Measurements from ENCODE around the gene PDS5B.
"Not testable (repeated sequence)": the region's sequence is repeated elsewhere in the genome, so short reads cannot be mapped to it uniquely, and the experiment has no call there.

The PDS5B gene

GRCh38 chr13:32716201-32716600 is 129.9 kb downstream of the PDS5B start:
- not testable (repeated sequence) for H3K27me3 ChIP-seq (ENCODE audit: control insufficient read depth, insufficient read depth, low read length); H3K9ac ChIP-seq (ENCODE audit: low read depth, low read length); H3K9me3 ChIP-seq (replicated peaks; ENCODE audit: low read length); H3K4me2 ChIP-seq (ENCODE audit: low read length); H3K4me3 ChIP-seq (ENCODE audit: low read length); H3K4me1 ChIP-seq (ENCODE audit: control insufficient read depth, insufficient read depth, low read length)
- H3K36me3 ChIP-seq (ENCODE audit: insufficient read depth, low read length), result peaks cover 15% of the 10 kb centered on the region

GRCh38 chr13:32720026-32720425 is 133.8 kb downstream of the PDS5B start:
- Histone ChIP-seq H3K9ac (ENCODE audit: low read depth, low read length) (no peak overlapping the region), H3K4me3 (ENCODE audit: low read length) (no peak overlapping the region), H3K9me3 (replicated peaks; ENCODE audit: low read length) (no peaks in the 10 kb centered on the region), H3K27me3 (ENCODE audit: control insufficient read depth, insufficient read depth, low read length) (no peaks in the 10 kb centered on the region), H3K4me1 (ENCODE audit: control insufficient read depth, insufficient read depth, low read length) (peaks cover 7% of the 10 kb centered on the region), H3K36me3 (ENCODE audit: insufficient read depth, low read length) (no peaks in the 10 kb centered on the region), H3K4me2 (ENCODE audit: low read length) (no peak overlapping the region)

GRCh38 chr13:32721131-32722034 is 135.1 kb downstream of the PDS5B start:
- H3K36me3 ChIP-seq (ENCODE audit: insufficient read depth, low read length); H3K9ac ChIP-seq (ENCODE audit: low read depth, low read length): not testable (repeated sequence)

DNA sequence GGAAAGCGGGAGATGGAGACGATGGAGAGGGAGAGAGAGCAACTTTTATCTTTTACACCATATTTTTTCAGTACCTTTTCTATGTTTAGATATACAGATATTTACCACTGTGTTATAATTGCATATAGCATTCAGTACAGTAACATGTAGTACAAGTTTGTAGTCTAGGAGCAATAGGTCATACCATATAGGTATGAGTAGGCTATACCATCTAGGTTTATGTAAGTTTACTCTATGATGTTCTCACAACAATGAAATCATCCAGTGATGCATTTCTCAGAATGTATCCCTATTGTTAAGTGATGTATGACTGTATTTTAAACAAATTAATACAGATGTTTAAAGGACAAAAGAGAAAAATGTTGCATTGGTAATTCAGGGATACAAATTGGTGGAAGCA is 136.1 kb downstream of the PDS5B start:
- Histone ChIP-seq H3K36me3 (ENCODE audit: insufficient read depth, low read length) (no peaks in the 10 kb centered on the region), H3K4me3 (ENCODE audit: low read length) (no peak overlapping the region), H3K4me1 (ENCODE audit: control insufficient read depth, insufficient read depth, low read length) (peaks cover 7% of the 10 kb centered on the region), H3K4me2 (ENCODE audit: low read length) (no peak overlapping the region), H3K27me3 (ENCODE audit: control insufficient read depth, insufficient read depth, low read length) (no peaks in the 10 kb centered on the region), H3K9ac (ENCODE audit: low read depth, low read length) (no peak overlapping the region), H3K9me3 (replicated peaks; ENCODE audit: low read length) (no peaks in the 10 kb centered on the region)

More at GRCh38 chr13:32721131-32722034, 135.1 kb downstream of the PDS5B start:
- H3K27me3 ChIP-seq (ENCODE audit: control insufficient read depth, insufficient read depth, low read length); H3K9me3 ChIP-seq (replicated peaks; ENCODE audit: low read length); H3K4me1 ChIP-seq (ENCODE audit: control insufficient read depth, insufficient read depth, low read length); H3K4me3 ChIP-seq (ENCODE audit: low read length); H3K4me2 ChIP-seq (ENCODE audit: low read length): not testable (repeated sequence)

- no peaks in the 10 kb centered on the region for H3K36me3 ChIP-seq (ENCODE audit: insufficient read depth, low read length)
- H3K9ac ChIP-seq (ENCODE audit: low read depth, low read length), result no peak overlapping the region
- no peak overlapping the region for H3K4me2 ChIP-seq (ENCODE audit: low read length)
- no peaks in the 10 kb centered on the region for H3K27me3 ChIP-seq (ENCODE audit: control insufficient read depth, insufficient read depth, low read length)
- no peaks in the 10 kb centered on the region for H3K9me3 ChIP-seq (replicated peaks; ENCODE audit: low read length)
- no peak overlapping the region for H3K4me3 ChIP-seq (ENCODE audit: low read length)
- H3K4me1 ChIP-seq (ENCODE audit: control insufficient read depth, insufficient read depth, low read length), result peaks cover 7% of the 10 kb centered on the region
These were observed 137.7 kb downstream of the PDS5B start for GRCh38 chr13:32723987-32724386.

- H3K9me3 ChIP-seq (replicated peaks; ENCODE audit: low read length), result no peaks in the 10 kb centered on the region
- no peak overlapping the region for H3K4me2 ChIP-seq (ENCODE audit: low read length)
- no peaks in the 10 kb centered on the region for H3K27me3 ChIP-seq (ENCODE audit: control insufficient read depth, insufficient read depth, low read length)
- H3K36me3 ChIP-seq (ENCODE audit: insufficient read depth, low read length), result no peaks in the 10 kb centered on the region
- no peak overlapping the region for H3K9ac ChIP-seq (ENCODE audit: low read depth, low read length)
- H3K4me3 ChIP-seq (ENCODE audit: low read length), result no peak overlapping the region
- peaks cover 13% of the 10 kb centered on the region for H3K4me1 ChIP-seq (ENCODE audit: control insufficient read depth, insufficient read depth, low read length)
These were observed 140.3 kb downstream of the PDS5B start for GRCh38 chr13:32726374-32727037.

- Histone ChIP-seq H3K9me3 (replicated peaks; ENCODE audit: low read length) (no peaks in the 10 kb centered on the region), H3K36me3 (ENCODE audit: insufficient read depth, low read length) (no peaks in the 10 kb centered on the region), H3K4me1 (ENCODE audit: control insufficient read depth, insufficient read depth, low read length) (peaks cover 15% of the 10 kb centered on the region), H3K27me3 (ENCODE audit: control insufficient read depth, insufficient read depth, low read length) (no peaks in the 10 kb centered on the region), H3K4me2 (ENCODE audit: low read length) (no peak overlapping the region), H3K9ac (ENCODE audit: low read depth, low read length) (no peak overlapping the region), H3K4me3 (ENCODE audit: low read length) (no peak overlapping the region)
These were observed 142.1 kb downstream of the PDS5B start for GRCh38 chr13:32728327-32728726.

DNA sequence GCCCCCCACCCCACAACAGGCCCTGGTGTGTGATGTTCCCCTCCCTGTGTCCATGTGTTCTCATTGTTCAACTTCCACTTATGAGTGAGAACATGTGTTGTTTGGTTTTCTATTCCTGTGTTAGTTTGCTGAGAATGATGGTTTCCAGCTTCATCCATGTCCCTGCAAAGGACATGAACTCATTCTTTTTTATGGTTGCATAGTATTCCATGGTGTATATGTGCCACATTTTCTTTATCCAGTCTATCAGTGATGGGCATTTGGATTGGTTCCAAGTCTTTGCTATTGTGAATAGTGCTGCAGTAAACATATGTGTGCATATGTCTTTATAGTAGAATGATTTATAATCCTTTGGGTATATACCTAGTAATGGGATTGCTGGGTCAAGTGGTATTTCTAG is 142.8 kb downstream of the PDS5B start:
- H3K27me3 ChIP-seq (ENCODE audit: control insufficient read depth, insufficient read depth, low read length); H3K4me2 ChIP-seq (ENCODE audit: low read length); H3K4me3 ChIP-seq (ENCODE audit: low read length); H3K9ac ChIP-seq (ENCODE audit: low read depth, low read length); H3K36me3 ChIP-seq (ENCODE audit: insufficient read depth, low read length); H3K9me3 ChIP-seq (replicated peaks; ENCODE audit: low read length): not testable (repeated sequence)
- H3K4me1 ChIP-seq (ENCODE audit: control insufficient read depth, insufficient read depth, low read length), result peaks cover 11% of the 10 kb centered on the region

GRCh38 chr13:32731074-32731473 is 144.8 kb downstream of the PDS5B start:
- Histone ChIP-seq H3K4me1 (ENCODE audit: control insufficient read depth, insufficient read depth, low read length) (peaks cover 17% of the 10 kb centered on the region), H3K4me3 (ENCODE audit: low read length) (no peak overlapping the region), H3K9ac (ENCODE audit: low read depth, low read length) (peak overlapping the region; percentile 5), H3K36me3 (ENCODE audit: insufficient read depth, low read length) (no peaks in the 10 kb centered on the region), H3K27me3 (ENCODE audit: control insufficient read depth, insufficient read depth, low read length) (no peaks in the 10 kb centered on the region), H3K9me3 (replicated peaks; ENCODE audit: low read length) (no peaks in the 10 kb centered on the region), H3K4me2 (ENCODE audit: low read length) (no peak overlapping the region)

DNA sequence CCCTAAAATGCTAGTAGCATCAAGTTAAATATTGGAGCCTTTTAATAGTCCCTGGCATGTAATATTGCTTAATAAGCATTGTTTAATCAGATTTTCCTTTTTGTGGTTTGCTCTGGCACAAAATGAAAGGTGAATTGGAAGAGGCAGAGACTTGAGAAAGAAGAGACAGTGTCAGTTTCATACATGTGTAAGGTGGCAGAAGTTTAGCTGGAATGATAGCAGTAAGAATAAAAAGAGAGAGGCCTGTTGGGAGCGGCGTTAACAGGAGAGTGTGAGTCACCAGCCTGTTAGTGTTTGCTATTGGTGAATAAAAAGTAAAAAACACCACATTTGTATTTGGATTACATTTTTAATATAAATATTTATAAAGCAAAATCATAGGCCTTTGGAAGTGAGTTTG is 145.3 kb downstream of the PDS5B start:
- Histone ChIP-seq H3K4me3 (ENCODE audit: low read length) (no peak overlapping the region), H3K27me3 (ENCODE audit: control insufficient read depth, insufficient read depth, low read length) (no peaks in the 10 kb centered on the region), H3K4me2 (ENCODE audit: low read length) (peak overlapping the region; percentile 42), H3K4me1 (ENCODE audit: control insufficient read depth, insufficient read depth, low read length) (peaks cover 21% of the 10 kb centered on the region), H3K36me3 (ENCODE audit: insufficient read depth, low read length) (no peaks in the 10 kb centered on the region), H3K9ac (ENCODE audit: low read depth, low read length) (peak overlapping the region; percentile 5), H3K9me3 (replicated peaks; ENCODE audit: low read length) (no peaks in the 10 kb centered on the region)

DNA sequence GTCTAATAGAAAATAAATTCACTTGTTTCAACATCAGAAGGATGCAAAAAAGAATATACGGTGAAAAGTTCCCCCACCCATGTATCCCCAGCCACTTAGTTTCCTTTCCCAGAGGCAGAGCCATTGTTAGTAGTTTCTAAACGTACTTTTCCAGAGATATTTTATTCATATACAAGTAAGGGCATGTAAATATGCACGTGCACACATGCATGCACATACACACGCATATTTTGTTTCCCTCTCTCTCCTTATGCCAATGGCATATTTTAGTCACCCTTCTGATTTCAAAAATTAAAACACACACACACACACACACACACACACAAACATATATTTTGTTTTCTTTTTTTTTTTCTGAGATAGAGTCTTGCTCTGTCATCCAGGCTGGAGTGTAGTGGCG is 147.4 kb downstream of the PDS5B start:
- peaks cover 28% of the 10 kb centered on the region for H3K4me1 ChIP-seq (ENCODE audit: control insufficient read depth, insufficient read depth, low read length)
- H3K4me3 ChIP-seq (ENCODE audit: low read length), result no peak overlapping the region
- no peaks in the 10 kb centered on the region for H3K27me3 ChIP-seq (ENCODE audit: control insufficient read depth, insufficient read depth, low read length)
- H3K9me3 ChIP-seq (replicated peaks; ENCODE audit: low read length), result no peaks in the 10 kb centered on the region
- H3K4me2 ChIP-seq (ENCODE audit: low read length), result no peak overlapping the region
- no peaks in the 10 kb centered on the region for H3K36me3 ChIP-seq (ENCODE audit: insufficient read depth, low read length)
- no peak overlapping the region for H3K9ac ChIP-seq (ENCODE audit: low read depth, low read length)

DNA sequence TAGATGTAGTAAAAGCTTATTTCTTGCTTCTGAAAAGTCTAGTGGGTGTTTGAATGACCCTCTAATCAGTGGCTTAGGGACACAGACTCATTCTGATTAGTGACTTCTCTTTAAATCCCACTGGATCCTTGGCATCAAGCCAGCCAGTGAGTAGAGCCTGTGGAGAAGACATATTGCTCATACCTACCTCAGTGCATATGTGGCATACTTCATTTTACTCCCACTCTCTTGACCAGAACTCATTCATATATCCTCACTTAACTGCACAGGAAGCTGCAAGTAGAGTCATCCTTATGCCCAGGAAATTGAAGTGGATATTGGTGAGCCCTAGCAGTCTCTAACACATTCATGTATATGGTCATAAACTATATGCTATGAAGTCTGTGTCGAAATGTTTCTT is 148.3 kb downstream of the PDS5B start:
- Histone ChIP-seq H3K4me2 (ENCODE audit: low read length) (no peak overlapping the region), H3K27me3 (ENCODE audit: control insufficient read depth, insufficient read depth, low read length) (no peaks in the 10 kb centered on the region), H3K9ac (ENCODE audit: low read depth, low read length) (no peak overlapping the region), H3K4me3 (ENCODE audit: low read length) (no peak overlapping the region), H3K9me3 (replicated peaks; ENCODE audit: low read length) (no peaks in the 10 kb centered on the region), H3K36me3 (ENCODE audit: insufficient read depth, low read length) (no peaks in the 10 kb centered on the region), H3K4me1 (ENCODE audit: control insufficient read depth, insufficient read depth, low read length) (peaks cover 28% of the 10 kb centered on the region)

Measured in skeletal muscle satellite cell (primary cell).